RPMI7951 (cell line): ENCODE data around the gene MAGI2. TPM values are rescaled to one million over a fixed set of nuclear protein-coding genes. Genes with fewer than 3 reads are reported as not detected.

Source experiments
- DNase-seq: peaks from one replicate; pipeline ENCODE4 v3.0.0-alpha.2; 2012; ENCODE audit warnings: low read depth
- total RNA-seq: library from RNA; depleted of rRNA; stranded (reverse); fragments of >200 nt; shearing (Covaris generic); gene quantifications from 2 replicates; pipeline ENCODE4 v1.2.3, GENCODE V29; 2014

MAGI2 gene
- total RNA-seq, 1 experiment from 2014 or later: 1.1 TPM

DNA sequence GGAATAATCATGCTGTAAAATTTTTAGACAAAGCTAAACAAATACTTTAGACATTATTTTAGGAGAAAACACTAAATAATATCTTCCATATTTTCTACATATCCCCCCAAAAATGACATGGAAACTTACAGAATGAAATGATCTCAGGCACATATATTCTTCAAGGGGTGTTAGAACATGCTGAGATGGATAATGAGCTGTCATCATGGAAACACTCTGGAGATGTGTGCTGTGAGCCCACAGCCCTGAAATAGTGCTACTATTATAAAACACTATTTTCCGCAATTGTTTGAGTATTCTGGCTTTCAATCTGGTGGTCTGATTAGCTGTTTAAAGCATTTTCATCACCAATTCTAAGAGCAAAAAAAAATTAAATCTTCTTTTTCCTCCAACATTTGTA lies 1269.2 kb downstream of the MAGI2 start:
- no peak for DNase-seq

DNA sequence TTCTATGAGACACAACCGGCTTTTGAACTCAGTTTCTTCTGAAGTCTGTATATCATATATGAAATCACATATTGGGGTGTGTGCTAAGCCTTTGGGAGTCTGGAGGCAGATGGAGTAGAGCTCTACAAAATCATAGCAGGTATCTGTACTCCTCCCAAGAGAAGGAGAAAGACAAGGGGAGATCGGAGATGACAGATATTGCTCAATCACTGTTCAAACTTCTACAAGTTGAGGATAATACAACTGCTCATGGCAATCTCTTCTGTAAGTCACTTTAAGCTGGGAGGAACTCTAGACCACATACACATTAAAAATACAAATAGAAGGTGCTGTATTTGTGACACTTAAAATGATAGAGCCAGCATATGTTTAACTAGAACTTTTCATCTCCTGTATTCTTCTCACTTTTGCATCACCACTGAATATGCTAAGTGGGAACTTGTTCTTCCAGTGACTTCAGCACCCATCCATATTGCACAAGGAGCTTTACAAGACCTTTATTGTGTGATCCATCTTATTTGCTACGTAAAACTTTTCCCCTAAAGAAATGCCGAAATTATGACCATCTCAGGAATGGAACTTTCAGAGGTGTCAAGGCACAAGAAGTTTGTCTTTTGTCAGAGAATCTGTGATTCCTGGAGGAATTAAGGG lies 1273.5 kb downstream of the MAGI2 start:
- DNase-seq: no peak

DNA sequence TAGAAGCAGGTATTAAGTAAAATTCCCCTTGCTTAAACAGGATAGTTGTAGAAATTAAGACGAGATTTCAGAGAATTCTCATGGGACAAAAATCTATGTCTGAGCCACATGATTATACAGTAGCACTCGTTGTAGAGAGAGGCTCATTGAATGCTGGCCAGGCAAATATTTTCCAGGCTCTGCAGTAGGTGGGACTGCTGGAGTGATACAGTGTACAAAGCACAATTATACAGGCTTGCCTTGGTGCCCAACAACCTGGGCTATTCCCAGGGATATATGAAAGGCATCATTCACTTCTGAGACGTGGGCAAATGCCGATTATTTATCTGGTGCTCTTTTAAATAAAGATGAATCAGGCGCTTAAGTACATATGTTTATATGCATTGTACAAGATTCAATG lies 1274.3 kb downstream of the MAGI2 start:
- DNase-seq: peak; percentile 16

DNA sequence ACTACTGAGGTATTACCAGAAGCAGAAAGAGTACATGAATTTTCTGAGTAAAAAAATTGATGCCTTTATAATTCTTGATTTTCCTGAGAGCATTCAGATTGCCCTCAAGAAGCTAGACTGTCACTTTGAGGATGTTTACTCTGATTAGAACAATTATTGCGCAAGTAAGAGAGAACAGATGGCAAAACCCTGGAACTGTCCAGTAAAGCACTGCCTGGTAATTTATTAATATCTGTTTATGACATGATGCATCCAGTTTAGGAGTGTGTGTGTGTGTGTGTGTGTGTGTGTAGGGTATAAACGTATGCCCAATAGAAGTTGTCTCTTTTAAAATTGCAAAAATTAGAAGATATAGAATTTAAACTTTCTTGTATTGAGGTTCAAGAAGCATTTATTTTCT lies 1275.1 kb downstream of the MAGI2 start:
- peak; percentile 12 for DNase-seq

DNA sequence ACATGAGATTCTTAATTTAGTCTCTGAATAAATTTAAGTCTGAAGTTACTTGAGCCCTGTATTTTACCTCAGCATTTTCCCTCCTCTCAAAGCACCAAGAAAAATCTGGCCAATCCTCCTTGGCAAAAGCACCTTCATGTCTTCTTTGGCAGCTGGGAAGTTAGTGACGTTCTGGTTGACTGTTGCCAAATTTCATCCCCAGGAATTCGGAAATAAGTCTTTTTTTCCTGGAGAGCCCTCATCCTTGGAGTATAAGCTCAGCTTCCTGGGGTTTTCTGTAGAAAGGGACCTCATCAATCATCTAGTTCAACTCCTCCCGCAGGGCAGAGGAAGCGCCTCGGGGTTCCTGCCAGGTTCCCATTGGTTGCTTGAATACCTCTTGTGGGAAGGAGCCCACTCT lies 1277.3 kb downstream of the MAGI2 start:
- DNase-seq: peak; percentile 38

DNA sequence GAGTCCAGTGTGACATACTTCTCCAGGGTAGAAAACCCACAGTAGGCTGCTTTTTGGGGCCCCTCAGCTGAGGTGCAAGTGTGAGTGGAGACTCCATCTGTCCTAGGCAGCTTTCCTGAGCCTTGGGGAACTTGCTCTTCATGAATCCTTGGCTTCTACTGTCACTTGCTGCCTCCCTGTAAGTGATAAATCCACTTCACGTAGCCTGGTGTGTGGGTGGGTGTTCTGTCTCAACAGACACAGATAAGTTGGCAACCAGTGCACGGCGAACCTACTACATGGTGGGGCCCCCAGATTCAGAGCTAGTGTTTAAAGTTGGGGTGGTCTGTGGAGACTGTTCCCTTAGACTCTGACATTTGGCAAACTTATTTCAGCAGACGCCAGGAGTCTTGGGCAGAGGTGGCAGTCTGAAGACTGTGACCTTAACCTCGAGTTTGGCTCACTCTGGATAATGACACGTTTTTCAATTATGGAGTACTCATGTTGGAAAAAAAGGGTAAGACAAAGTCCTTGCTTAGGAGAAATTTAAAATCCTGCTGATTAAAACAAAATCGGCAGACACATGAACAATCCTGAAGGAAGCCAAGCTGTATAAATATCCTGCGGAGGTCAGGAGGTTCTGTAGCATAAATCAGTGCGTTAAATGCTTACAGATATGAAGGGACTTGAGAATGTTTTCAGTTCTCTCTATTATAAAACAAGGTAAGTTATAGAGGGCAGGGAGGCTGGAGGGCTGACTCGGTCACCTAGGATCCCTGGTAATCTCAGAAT lies 1278.0 kb downstream of the MAGI2 start:
- DNase-seq: no peak

DNA sequence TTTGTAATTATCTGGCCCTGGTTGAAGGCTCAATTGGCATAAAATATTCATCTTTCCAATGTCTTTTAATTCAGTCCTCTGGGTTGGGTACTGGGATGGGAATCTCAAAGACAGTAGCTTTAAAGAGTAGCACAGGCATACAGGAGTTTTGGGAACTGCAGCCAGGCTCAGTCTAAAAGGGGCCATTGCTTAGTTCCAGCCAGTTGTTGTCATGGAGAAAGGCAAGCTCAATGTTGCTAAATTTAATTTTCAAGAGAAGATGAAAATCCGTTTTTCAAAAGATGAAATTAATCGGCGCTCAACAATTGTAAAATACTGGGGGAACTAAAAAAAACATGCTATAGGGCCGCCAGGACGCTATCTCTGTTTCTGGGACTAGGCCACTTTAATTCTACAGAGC lies 1279.8 kb downstream of the MAGI2 start:
- no peak for DNase-seq

DNA sequence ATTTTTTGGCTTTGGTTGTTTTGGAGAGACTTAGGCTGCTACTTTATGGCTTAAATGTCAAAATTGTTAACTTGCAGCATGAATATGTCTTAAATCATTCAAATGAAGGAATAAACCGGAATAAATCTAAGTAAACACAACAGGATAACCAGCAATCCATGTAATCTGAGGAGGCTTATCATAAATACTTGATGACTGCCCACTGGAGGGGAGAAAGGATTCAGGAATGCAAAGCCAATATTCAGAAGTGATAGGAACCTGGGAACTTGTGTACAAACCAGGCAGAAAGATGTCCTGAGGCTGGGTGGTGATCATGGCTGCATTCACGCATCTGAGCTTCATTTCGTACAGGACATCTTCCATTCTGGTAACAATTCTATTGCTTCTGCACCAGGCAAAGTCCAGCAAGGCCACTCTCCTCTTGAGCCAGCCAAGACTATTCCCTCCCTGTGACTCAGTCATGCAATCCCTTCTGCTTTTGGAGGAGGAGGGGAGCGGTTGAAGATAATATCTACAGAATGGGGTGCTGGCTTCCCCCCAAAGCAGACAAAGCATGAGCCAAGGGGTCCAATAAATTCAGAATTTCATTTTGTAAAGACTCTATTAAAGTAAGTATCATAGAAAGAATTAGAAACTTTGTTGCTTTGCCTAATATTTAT lies 1280.4 kb downstream of the MAGI2 start:
- DNase-seq: no peak

DNA sequence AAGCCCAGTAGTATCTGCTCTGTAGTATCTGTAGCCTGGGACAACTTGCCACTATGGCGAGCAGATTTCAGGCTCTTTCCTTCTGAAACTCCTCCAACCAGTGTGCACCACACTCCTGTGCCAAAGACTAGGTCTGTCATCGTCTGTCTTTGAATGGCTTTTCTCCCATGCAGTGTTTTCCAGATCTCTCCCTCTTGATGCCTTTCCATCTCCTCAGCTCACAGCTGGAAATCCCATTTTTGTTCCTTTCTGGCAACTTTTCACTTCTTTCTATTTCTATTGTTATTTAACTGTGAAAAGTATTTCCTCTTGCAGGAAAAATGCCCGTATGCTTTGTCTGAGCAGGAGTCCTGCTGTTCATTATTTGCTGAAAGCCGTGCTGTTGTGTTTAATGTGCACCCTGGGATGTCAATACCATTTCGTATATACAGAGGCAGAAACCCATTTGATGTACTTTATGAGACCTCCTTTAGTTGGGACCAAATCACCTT lies 1281.2 kb downstream of the MAGI2 start:
- DNase-seq: no peak

DNA sequence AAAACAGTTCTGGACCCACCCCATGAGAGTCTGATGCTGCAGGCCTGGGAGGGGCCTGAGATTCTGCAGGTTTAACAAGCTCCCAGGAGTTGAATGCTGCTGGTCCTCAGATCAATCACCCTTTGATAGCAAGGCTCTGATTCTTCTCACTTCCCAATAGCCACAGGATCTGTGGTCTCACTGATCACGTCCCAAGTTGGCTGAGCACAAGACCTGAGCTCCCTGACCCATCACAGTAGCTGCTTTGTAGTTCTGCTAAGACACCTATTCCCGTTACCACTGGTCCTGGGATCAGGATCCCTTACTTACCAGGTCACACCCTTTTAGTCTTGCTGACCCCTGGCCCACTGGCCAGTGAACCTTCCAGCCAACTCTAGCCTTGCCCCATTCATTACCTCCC lies 1282.1 kb downstream of the MAGI2 start:
- DNase-seq: no peak

DNA sequence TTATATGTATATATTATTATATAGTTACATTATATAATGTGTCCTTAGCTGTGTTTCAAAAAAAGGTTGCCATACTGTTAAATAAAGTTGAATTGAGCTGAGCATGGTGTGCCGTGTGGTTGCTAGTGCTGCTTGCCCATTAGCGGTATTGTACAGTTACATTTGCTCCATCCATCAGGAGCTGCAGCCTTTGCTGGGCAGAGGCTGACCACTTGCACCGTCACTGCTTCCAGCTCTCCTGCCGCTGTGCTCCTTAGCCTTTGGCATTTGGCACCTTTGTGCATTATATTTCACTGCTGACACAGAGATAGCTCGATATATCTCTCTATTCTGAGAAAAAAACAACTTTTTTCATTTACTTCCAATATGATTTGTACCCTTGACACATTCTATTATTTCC lies 1282.7 kb downstream of the MAGI2 start:
- no peak for DNase-seq

DNA sequence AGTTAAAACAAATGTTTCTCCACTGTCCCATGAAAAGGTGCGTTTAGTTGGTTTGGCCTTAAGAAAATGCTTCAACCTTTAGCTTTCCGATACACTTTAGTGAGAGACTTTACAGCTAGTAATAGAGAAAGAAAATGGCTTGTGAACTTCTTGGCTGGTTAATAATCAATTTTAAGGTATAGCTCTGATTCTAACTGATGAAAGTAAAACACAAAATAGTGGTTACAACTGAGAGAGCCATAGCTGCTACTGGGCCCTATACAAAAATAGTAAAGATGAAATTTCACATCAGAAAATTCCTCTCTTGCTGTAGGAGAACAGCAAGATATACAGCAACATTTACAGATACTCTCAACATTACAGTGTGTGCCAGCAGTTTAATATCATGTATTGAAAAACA lies 1283.5 kb downstream of the MAGI2 start:
- DNase-seq: no peak

DNA sequence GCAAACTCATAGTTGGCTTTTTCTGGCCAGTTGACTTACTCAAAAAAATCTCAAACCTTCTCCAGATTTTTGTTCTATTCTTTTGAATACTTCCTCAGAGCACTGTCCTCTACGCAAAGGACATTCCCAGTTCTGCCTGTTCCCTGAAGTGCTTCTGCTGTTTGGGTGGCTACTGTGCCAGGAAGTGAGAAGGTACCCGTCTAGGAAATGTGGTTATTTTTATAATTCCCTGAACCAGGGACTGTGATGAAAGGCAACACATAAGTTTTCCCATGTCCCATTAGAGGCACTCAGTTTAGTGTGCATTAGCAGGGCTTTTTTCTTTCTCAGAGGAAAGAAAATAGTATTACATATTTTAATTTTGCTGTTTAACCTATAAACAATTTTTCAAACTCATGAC lies 1284.6 kb downstream of the MAGI2 start:
- no peak for DNase-seq

DNA sequence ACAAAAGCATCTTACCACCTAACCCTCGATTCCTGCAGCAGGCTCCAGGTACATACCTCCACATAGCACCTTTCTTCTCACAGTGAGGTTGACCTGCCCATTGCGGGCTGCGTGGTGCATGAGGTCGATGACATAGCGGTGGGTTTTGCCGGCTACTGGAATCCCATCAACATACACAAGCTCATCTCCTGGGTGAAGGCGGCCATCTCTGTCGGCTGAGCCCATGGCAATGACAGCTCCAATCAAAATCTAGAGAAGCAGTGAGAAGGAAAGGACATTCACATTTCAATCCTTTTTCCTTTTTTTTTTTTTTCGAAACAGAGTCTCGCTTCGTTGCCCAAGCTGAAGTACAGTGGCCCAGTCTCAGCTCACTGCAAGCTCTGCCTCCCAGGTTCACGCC lies 1285.6 kb downstream of the MAGI2 start:
- no peak for DNase-seq

DNA sequence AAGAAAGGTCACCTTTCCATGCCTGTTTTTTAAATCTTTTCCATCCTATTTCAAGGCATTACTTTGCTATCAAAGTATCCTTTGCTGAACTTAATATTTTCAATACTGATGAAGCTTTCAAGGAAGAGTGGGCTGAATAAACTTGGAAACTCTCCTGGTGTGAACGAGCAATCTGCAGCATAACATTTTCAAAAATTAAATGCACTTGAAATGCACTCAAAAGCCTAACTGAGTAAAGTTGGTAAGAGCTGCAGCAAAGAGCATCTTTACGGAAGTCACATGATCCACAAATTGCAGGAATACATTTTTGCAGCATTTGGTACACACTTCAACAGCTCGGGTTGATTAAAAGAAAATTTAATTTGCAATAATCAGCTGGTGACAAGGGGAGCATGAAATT lies 1287.6 kb downstream of the MAGI2 start:
- DNase-seq: no peak

DNA sequence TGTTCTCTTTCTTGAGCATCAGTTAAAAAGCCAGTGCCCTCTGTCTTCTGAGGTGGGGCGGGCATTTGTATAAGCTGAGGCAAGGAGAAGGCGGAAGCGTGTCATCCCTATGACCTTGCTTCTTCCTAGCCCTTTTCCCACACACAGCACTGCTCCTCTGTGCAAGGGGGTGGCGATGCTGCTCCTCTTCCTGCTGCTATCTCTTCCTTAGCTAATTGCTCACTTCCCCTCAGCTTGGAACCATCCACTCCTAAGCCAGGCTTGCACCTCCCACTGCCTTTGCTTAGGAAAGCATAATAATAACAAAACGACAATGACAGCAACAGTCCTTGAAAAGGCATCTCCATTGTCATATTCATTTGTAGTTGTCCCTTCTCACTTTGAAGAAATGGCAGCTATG lies 1288.0 kb downstream of the MAGI2 start:
- DNase-seq: no peak

DNA sequence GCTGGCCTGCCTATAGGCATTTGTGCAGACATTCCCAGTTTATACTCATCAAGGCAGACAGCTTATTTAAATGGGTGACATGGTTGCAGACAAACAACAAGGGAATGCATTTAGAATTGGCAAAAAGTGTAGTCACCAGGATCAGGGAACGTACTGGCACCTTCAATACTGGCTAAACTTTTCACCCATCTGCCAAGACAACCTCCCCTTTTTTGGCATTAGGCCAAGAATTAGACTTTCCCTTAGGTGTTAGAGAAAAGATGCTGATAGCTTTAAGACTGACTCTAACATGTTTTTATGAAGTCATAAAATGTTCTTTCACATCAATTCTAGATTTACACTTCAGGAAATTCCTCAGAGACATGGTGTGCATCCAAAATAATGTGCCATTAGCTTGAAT lies 1289.0 kb downstream of the MAGI2 start:
- no peak for DNase-seq

DNA sequence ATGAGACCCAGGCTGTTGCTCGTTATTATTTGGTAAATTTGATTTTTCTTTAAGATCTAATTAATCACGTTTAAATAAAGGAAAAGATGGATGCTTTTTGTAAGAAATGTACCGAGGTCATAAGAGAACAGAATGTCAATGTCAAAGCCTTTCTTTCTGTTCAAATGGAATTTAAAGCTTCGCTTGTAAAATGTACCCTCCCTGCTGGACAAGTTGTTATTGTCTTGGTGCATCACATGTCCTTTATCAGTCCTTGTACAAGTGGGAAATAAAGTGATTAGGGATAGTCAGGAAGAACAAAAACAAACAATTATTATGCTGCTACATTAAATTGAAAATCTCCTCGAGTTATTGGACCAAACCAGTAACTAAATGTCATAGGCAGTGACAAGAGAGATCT lies 1291.7 kb downstream of the MAGI2 start:
- no peak for DNase-seq

DNA sequence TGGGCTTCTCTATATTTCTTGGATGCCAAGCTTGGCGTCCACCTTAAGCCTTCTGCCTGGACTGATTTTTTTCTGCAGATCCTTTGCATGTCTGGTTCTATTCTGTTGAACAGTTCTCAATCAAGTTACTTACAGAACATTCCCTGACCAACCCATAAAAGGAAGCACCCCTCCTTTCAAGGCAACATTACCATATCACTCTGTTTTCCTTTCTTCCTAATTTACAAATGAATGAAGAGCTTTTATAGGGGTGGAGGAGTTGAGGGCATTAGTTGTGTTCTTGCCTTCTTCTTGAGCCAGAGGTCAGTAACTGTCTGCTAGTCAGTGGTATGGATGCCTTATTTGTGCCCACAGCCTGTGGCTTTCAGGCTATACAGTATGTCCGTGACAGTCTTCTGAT lies 1293.9 kb downstream of the MAGI2 start:
- DNase-seq: no peak

DNA sequence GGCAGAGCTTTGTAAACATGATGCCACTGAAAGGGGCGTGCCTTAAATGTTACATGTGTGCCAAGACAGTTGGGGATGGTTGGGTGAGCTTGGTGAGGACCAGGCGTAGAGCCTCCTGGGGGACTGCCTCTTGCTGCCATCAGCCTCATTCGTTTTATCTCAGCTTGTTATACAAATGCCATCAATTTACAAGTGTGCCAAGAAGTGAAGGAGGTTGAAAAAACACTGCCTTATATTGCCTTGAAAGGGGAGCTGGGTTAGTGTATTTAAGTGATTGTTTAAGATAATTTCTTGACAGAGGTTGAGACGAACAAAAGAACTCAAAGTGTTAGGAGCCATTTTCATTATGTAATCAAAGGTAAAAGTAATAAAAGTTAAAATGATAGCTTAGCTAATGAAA lies 1300.2 kb downstream of the MAGI2 start:
- no peak for DNase-seq

DNA sequence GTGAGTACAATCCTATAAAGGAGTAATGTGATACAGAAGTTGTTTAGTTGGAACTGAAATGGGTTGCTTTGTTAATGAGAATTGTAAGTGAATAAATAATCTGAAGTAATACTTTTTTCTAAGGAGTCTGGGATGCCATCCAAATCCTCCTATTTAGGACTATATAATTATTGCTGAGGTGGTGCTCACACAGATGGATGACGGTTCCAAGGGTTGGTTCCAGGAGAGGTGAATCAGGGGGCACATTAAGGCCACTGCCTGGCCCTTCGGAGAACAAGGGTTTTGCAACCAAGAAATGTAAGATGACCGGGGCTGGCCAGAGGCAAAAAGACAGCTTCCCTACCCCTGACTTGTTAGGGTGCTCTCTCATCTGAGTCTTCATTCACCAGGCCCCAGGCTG lies 1302.2 kb downstream of the MAGI2 start:
- DNase-seq: peak; percentile 92

DNA sequence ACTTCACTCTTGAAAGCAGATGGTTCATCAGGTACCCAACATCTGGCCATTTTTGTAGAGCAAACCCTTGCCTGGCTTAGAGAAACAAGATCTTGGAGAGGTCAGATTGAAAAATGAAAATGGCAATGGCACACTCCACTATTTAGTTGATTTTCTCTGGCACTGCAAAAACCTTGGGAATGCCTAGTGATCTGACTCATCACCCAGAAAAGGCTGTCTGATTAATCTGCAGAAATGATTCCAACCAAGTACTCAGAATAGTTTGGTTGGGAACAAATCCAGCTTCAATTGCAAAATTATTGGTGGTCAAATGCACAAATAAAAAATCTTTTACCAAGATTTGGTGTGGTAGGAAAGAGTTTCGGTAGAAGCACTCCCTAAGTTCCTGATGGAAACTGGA lies 1303.7 kb downstream of the MAGI2 start:
- DNase-seq: peak; percentile 72
